ENCODE data around the gene PARD3B. TPM values are rescaled to one million over a fixed set of nuclear protein-coding genes. Genes with fewer than 3 reads are reported as not detected.

The PARD3B gene
- total RNA-seq, 1 experiment from 2014 or later: 6.4 TPM

DNA sequence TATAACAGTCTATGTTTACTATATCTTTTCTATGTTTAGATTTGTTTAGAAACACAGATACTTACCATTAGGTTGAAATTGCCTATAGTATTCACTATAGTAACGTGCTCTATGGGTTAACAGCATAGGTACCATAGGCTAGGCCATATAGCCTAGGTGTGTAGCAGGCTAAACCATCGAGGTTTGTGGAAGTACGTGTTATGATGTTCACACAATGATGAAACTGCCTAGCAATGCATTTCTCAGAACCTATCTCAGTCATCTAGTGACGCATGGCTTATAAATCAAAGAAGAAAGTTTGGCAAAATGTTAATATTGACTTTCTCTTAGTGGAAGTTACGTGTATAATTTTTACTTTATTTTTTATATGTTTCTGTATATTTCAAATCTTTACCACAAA is 670.8 kb downstream of the PARD3B start:
- Histone ChIP-seq H4K91ac (ENCODE audit: insufficient read length, low read depth, low read length) (no peak overlapping the region), H2AK5ac (ENCODE audit: insufficient read length, low read length) (no peak overlapping the region), H3K4me1 (ENCODE audit: insufficient read depth, low read length) (peaks cover 2% of the 10 kb centered on the region; the same call in 1 of the 2 replicates), H3K56ac (ENCODE audit: insufficient read length, low read depth, low read length) (no peak overlapping the region), H2BK120ac (ENCODE audit: low read depth, low read length, poor library complexity, severe bottlenecking) (no peak overlapping the region), H3K79me1 (ENCODE audit: insufficient read depth, low read depth, low read length, poor library complexity, severe bottlenecking) (no peaks in the 10 kb centered on the region), H4K20me1 (ENCODE audit: control insufficient read depth, insufficient read depth, insufficient read length) (no peaks in the 10 kb centered on the region), H3T11ph (ENCODE audit: low read length) (no peak overlapping the region), H3K4ac (ENCODE audit: low read depth, low read length) (no peak overlapping the region), H2BK12ac (ENCODE audit: insufficient read length, low read depth, low read length) (no peak overlapping the region), H2AFZ (ENCODE audit: low read length) (no peak overlapping the region), H3K79me2 (ENCODE audit: insufficient read depth, low read length) (no peaks in the 10 kb centered on the region), H3K23me2 (ENCODE audit: insufficient read length, low read depth, low read length, poor library complexity, severe bottlenecking) (no peaks in the 10 kb centered on the region), H3K27me3 (ENCODE audit: insufficient read depth, low read length) (no peaks in the 10 kb centered on the region), H3K9me3 (ENCODE audit: control insufficient read depth, low read depth, low read length) (no peaks in the 10 kb centered on the region), H2BK5ac (ENCODE audit: insufficient read length, low read length) (no peak overlapping the region), H2BK15ac (ENCODE audit: low read depth, low read length) (no peak overlapping the region), H2BK20ac (ENCODE audit: low read depth, low read length, poor library complexity, severe bottlenecking) (no peak overlapping the region), H4K8ac (replicated peaks; ENCODE audit: insufficient read length, low read depth, low read length) (no peak overlapping the region), H3K9ac (ENCODE audit: extremely low read depth, insufficient read length, low read length) (no peak overlapping the region), H3K18ac (ENCODE audit: insufficient read length, low read depth, low read length) (no peak overlapping the region), H3K23ac (ENCODE audit: insufficient read length, low read depth, low read length) (no peak overlapping the region), H3K4me2 (ENCODE audit: insufficient read depth, insufficient read length, low read length) (no peak overlapping the region), H3K27ac (ENCODE audit: insufficient read length, low read depth, low read length) (no peak overlapping the region), H4K5ac (ENCODE audit: insufficient read length, low read depth, low read length) (no peak overlapping the region), H3K14ac (ENCODE audit: insufficient read depth, low read length) (no peak overlapping the region)
- Mint-ChIP-seq H3K4me3 (no peak overlapping the region), H3K27ac (no peak overlapping the region), H3K27me3 (ENCODE audit: low read depth) (no peaks in the 10 kb centered on the region), H3K36me3 (ENCODE audit: insufficient read depth in 1 of 3, low read depth in 3 of 3) (no peaks in the 10 kb centered on the region), H3K4me1 (peaks cover 14 to 22% of the 10 kb centered on the region in 2 experiments), H3K9me3 (no peaks in the 10 kb centered on the region)
- TF ChIP-seq, protein P1, sequence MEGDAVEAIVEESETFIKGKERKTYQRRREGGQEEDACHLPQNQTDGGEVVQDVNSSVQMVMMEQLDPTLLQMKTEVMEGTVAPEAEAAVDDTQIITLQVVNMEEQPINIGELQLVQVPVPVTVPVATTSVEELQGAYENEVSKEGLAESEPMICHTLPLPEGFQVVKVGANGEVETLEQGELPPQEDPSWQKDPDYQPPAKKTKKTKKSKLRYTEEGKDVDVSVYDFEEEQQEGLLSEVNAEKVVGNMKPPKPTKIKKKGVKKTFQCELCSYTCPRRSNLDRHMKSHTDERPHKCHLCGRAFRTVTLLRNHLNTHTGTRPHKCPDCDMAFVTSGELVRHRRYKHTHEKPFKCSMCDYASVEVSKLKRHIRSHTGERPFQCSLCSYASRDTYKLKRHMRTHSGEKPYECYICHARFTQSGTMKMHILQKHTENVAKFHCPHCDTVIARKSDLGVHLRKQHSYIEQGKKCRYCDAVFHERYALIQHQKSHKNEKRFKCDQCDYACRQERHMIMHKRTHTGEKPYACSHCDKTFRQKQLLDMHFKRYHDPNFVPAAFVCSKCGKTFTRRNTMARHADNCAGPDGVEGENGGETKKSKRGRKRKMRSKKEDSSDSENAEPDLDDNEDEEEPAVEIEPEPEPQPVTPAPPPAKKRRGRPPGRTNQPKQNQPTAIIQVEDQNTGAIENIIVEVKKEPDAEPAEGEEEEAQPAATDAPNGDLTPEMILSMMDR (conservative IDR thresholded peaks at IDR 0.05): no peak
- no peak for DNase-seq
- no CpG with 5 or more reads among the region's 5 CpGs for WGBS (ENCODE audit: extremely low coverage, insufficient read length, low lambda C conversion rate)

All from H9 (cell line).